Activated T-cell treated with anti-CD3 and anti-CD28 coated beads, Interleukin-2, amount 50 U/mL, for 24 hours (primary cell): ENCODE data around the gene STAM2.
"Not testable (repeated sequence)": the region's sequence is repeated elsewhere in the genome, so short reads cannot be mapped to it uniquely, and the experiment has no call there.

Experiments
- DNase-seq: peaks from one replicate; pipeline ENCODE4 v3.0.0-alpha.2; 2020
- H3K27ac Mint-ChIP-seq: 2 replicates; pipeline ENCODE4 v1.8.0; 2020; ENCODE audit warnings: mild to moderate bottlenecking, mixed read lengths
- H3K27me3 Mint-ChIP-seq: 2 replicates; pipeline ENCODE4 v1.8.0; 2020; ENCODE audit warnings: mixed read lengths
- H3K36me3 Mint-ChIP-seq: 2 replicates; pipeline ENCODE4 v1.8.0; 2020; ENCODE audit warnings: low read depth, mixed read lengths
- H3K4me1 Mint-ChIP-seq: 2 replicates; pipeline ENCODE4 v1.8.0; 2020; ENCODE audit warnings: low read depth, mixed read lengths
- H3K4me3 Mint-ChIP-seq: 2 replicates; pipeline ENCODE4 v1.8.0; 2020; ENCODE audit warnings: mild to moderate bottlenecking, moderate library complexity, mixed read lengths
- H3K9me3 Mint-ChIP-seq: 2 replicates; pipeline ENCODE4 v1.8.0; 2020; ENCODE audit warnings: mixed read lengths

STAM2 gene

GRCh38 chr2:152103271-152103670, 72.3 kb downstream of the STAM2 start:
- peaks cover 7% of the 10 kb centered on the region for H3K4me1 Mint-ChIP-seq
- H3K4me3 Mint-ChIP-seq = no peak overlapping the region
- H3K9me3 Mint-ChIP-seq = no peaks in the 10 kb centered on the region
- H3K27me3 Mint-ChIP-seq = peaks cover 38% of the 10 kb centered on the region
- no peak overlapping the region for H3K27ac Mint-ChIP-seq
- no peak for DNase-seq
- H3K36me3 Mint-ChIP-seq = no peaks in the 10 kb centered on the region

DNA sequence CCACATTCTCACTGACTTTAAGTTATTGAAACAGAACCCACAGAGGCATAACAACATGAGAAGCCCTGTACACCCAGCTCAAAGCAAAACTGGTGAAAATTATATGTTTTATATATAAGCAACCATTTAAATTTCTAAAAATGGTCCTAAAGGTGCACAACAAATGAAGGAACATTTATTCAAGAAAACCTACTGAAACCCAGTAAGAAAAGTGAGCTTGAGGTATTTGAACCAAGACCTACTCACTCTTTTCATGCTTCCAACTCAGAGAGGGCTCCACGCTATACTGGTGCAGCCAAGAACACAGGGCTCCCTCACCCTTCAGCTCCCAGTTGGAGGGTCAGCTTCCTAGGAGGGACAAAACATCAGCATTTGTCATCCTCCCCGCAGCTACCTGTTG, 74.6 kb downstream of the STAM2 start:
- Mint-ChIP-seq H3K27me3 (peaks cover 56% of the 10 kb centered on the region), H3K9me3 (no peaks in the 10 kb centered on the region), H3K4me1 (peaks cover 18% of the 10 kb centered on the region), H3K36me3 (no peaks in the 10 kb centered on the region), H3K27ac (no peak overlapping the region), H3K4me3 (no peak overlapping the region)
- no peak for DNase-seq

GRCh38 chr2:152099367-152100050, 76.1 kb downstream of the STAM2 start:
- no peaks in the 10 kb centered on the region for H3K9me3 Mint-ChIP-seq
- H3K27ac Mint-ChIP-seq = peak overlapping the region; percentile 57
- peak overlapping the region; percentile 78 for H3K4me3 Mint-ChIP-seq
- H3K4me1 Mint-ChIP-seq = peaks cover 18% of the 10 kb centered on the region
- peaks cover 67% of the 10 kb centered on the region for H3K27me3 Mint-ChIP-seq
- no peaks in the 10 kb centered on the region for H3K36me3 Mint-ChIP-seq
- peak; percentile 33 for DNase-seq

DNA sequence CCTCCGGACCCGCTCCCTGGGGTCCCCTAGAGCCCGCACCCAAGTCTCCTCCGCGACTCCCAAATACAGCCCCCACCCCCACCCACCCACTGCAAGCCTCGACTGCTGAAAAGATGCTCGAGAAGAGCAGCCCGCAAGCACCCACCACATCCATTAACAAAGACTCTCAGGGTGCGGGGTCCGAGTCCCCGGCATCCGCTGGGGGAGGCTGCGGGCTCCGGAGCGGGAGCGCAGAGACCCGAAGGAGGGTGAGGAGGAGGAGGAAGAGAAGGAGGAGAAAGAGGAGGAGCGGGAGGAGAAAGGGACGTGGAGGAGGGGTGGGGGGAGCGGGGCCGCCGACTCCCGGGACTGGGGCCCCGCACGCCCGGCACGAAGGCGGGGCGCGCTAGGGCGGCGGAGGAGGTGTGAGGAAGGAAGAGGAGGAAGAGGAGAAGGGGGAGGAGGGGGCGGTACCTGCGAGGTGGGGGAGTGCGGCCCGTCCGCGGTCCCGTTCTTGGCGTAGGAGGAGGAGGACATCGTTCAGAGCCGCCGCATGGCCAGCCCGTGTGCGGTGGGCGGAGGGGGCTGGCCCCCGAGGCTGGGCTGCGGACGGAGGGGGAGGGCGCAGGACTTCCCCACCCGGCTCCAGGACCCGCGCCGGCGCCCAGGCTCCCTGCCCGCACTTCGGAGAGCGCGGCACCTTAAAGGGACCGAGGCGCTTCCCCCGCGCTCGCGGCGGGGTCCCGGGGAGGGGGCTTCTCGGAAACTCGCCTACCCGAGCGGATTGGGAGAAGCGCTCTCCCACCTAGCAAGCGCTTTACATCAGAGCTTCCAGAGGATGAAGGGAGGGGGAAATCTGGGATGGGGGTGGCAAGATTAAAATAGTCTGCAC, 76.8 kb downstream of the STAM2 start, which contains the start of gene CACNB4:
TSS of gene CACNB4 (minus strand) at position 549 of the 871 bp plus-strand sequence.
- H3K4me3 Mint-ChIP-seq = peak within 1 kb of the TSS; percentile 78
- no peaks in the 10 kb centered on the region for H3K36me3 Mint-ChIP-seq
- no peaks in the 10 kb centered on the region for H3K9me3 Mint-ChIP-seq
- H3K27me3 Mint-ChIP-seq = peaks cover 66% of the 10 kb centered on the region
- H3K27ac Mint-ChIP-seq = peak within 1 kb of the TSS; percentile 57
- H3K4me1 Mint-ChIP-seq = peaks cover 18% of the 10 kb centered on the region
- peak; percentile 34 for DNase-seq

DNA sequence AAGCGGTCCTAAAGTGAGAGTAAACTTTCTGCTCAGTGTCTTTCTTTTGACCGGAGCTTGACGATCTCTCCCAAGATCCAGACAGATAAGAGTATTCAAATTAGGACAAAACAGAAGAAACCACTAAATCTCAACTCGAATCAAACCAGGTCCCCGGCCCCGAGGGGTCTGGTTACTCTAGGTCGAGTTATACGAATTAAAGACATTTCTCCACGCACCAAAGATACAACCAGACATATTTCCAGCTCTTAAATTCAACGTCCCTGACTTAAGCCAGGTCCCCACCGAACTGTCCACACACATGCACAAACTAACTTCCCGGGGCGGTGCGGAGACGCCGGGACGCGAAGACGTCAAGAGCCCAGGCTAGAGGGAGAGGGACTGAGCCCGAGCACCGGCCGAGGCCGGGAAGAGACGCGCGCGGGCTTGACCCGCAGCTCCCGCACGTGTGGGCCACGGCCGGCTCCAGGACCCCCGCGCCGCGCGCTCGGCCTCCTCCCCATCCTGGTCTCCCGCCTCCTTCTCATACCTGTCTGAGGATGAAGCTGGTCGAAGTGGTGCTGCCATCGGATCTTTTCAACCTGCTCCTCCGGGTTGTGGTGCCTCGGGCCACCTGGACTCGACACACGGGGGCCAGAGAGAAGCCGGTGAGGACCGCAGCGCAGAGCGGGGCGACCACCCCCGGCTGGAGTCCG, 77.6 kb downstream of the STAM2 start:
- Mint-ChIP-seq H3K9me3 (no peaks in the 10 kb centered on the region), H3K36me3 (no peaks in the 10 kb centered on the region), H3K27me3 (peaks cover 66% of the 10 kb centered on the region), H3K27ac (no peak overlapping the region), H3K4me1 (peaks cover 18% of the 10 kb centered on the region), H3K4me3 (peak overlapping the region; percentile 78)
- peak; percentile 39 for DNase-seq

GRCh38 chr2:152097290-152097800, 78.2 kb downstream of the STAM2 start:
- no peak overlapping the region for H3K27ac Mint-ChIP-seq
- H3K36me3 Mint-ChIP-seq = no peaks in the 10 kb centered on the region
- peaks cover 18% of the 10 kb centered on the region for H3K4me1 Mint-ChIP-seq
- H3K9me3 Mint-ChIP-seq = no peaks in the 10 kb centered on the region
- no peak for DNase-seq
- H3K27me3 Mint-ChIP-seq = peaks cover 62% of the 10 kb centered on the region
- peak overlapping the region; percentile 78 for H3K4me3 Mint-ChIP-seq

- Mint-ChIP-seq H3K4me1 (peaks cover 18% of the 10 kb centered on the region), H3K27me3 (peaks cover 44% of the 10 kb centered on the region), H3K4me3 (no peak overlapping the region), H3K36me3 (no peaks in the 10 kb centered on the region), H3K27ac (no peak overlapping the region), H3K9me3 (no peaks in the 10 kb centered on the region)
- no peak for DNase-seq
Measured at GRCh38 chr2:152095146-152095545, 80.4 kb downstream of the STAM2 start.

DNA sequence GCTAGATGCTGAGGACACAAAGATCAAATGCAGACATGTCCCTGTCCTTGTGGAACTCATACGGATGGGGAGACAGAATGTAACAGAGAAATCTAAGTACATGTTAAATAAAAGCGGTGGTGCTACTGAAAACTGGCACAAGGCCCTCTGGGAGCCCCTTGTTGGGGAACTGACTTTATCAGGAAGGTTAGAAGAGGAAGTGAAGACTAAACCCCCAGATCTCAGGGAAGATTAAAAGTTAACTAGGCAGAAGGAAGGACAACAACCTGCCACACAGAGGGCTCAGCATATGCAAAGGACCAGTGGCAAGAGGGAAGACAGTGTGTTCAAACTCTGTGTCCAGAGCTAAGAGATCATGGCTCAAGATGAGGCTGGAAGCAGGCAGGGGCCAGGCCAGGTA, 81.5 kb downstream of the STAM2 start:
- H3K27me3 Mint-ChIP-seq = peaks cover 36% of the 10 kb centered on the region
- no peak overlapping the region for H3K27ac Mint-ChIP-seq
- H3K36me3 Mint-ChIP-seq = no peaks in the 10 kb centered on the region
- H3K9me3 Mint-ChIP-seq = no peaks in the 10 kb centered on the region
- no peak for DNase-seq
- no peak overlapping the region for H3K4me3 Mint-ChIP-seq
- peaks cover 12% of the 10 kb centered on the region for H3K4me1 Mint-ChIP-seq

GRCh38 chr2:152093464-152093863, 82.1 kb downstream of the STAM2 start:
- H3K36me3 Mint-ChIP-seq = no peaks in the 10 kb centered on the region

DNA sequence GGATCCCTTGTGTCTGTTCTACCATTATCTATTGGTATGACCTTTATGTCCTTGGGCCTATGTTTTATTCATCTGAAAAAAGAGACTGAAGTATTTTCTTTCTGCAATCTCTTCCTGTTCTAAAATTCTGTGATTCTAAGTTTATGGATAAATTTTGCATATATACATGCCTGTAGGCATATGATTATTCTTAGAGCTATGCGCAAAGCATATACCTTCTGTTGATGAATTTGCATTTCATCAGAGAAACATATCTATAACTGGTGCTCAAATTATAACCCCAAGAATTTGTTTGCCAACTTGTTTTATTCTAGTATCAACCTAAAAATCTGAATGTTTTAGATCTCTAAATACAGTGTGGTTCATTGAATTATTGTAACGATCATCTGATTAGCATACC, 83.5 kb downstream of the STAM2 start:
- H3K4me3 Mint-ChIP-seq = no peak overlapping the region
- H3K27ac Mint-ChIP-seq = no peak overlapping the region
- peaks cover under 1% of the 10 kb centered on the region for H3K4me1 Mint-ChIP-seq
- no peaks in the 10 kb centered on the region for H3K36me3 Mint-ChIP-seq
- H3K9me3 Mint-ChIP-seq = no peaks in the 10 kb centered on the region
- peaks cover 27% of the 10 kb centered on the region for H3K27me3 Mint-ChIP-seq
- DNase-seq = no peak

More at GRCh38 chr2:152093464-152093863, 82.1 kb downstream of the STAM2 start:
- DNase-seq = no peak
- H3K4me3 Mint-ChIP-seq = no peak overlapping the region
- peaks cover 38% of the 10 kb centered on the region for H3K27me3 Mint-ChIP-seq
- H3K27ac Mint-ChIP-seq = no peak overlapping the region
- peaks cover 11% of the 10 kb centered on the region for H3K4me1 Mint-ChIP-seq
- H3K9me3 Mint-ChIP-seq = no peaks in the 10 kb centered on the region

GRCh38 chr2:152090726-152091125, 84.8 kb downstream of the STAM2 start:
- H3K36me3 Mint-ChIP-seq, H3K4me1 Mint-ChIP-seq, H3K27ac Mint-ChIP-seq, DNase-seq, H3K4me3 Mint-ChIP-seq, H3K9me3 Mint-ChIP-seq: not testable (repeated sequence)
- peaks cover 19% of the 10 kb centered on the region for H3K27me3 Mint-ChIP-seq

- H3K27me3 Mint-ChIP-seq = peaks cover 7% of the 10 kb centered on the region
- H3K4me3 Mint-ChIP-seq = no peak overlapping the region
- DNase-seq = no peak
- no peaks in the 10 kb centered on the region for H3K36me3 Mint-ChIP-seq
- no peaks in the 10 kb centered on the region for H3K4me1 Mint-ChIP-seq
- no peak overlapping the region for H3K27ac Mint-ChIP-seq
- H3K9me3 Mint-ChIP-seq = no peaks in the 10 kb centered on the region
Measured at GRCh38 chr2:152089238-152089637, 86.3 kb downstream of the STAM2 start.

DNA sequence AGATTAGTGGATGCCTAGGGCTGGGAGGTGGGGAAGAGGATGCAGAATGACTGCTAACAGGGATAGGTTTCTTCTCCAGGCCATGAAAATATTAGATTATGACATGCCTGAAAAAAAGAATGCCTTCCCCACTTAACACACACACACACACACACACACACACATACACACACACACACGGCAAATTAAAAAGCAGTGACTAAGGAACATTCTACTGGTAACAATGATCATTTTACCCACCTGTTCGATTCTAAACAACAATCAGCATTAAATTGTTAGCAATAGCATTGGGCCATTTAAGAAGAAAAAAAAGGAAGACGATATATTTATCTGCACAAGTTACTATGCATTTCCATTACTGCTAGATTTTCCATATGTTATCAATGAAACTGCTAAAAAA, 87.6 kb downstream of the STAM2 start:
- Mint-ChIP-seq H3K4me1 (no peaks in the 10 kb centered on the region), H3K9me3 (no peaks in the 10 kb centered on the region), H3K27ac (no peak overlapping the region), H3K4me3 (no peak overlapping the region), H3K36me3 (no peaks in the 10 kb centered on the region), H3K27me3 (peaks cover 7% of the 10 kb centered on the region)
- no peak for DNase-seq

DNA sequence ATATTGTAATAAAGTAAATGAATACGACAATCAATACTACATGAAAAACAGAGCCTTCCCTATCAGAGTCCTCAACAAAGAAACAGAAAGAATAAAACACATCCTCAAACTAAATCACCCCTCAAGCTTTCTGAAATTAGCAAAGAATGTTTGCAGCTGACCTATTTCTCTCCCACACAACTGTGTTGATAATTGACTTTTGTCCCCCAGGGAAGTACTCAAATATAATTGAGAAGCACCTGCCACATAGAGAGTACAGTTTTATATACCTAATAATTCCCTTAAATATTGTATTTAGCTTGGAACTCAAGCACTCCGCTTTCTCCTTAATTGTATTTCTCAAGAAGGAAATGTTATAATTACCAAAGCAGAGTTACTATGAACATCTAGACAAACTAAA, 89.3 kb downstream of the STAM2 start:
- peaks cover 7% of the 10 kb centered on the region for H3K27me3 Mint-ChIP-seq

More for the DNA sequence above, 89.3 kb downstream of the STAM2 start:
- H3K27ac Mint-ChIP-seq = no peak overlapping the region
- no peaks in the 10 kb centered on the region for H3K36me3 Mint-ChIP-seq
- no peak for DNase-seq
- no peak overlapping the region for H3K4me3 Mint-ChIP-seq
- H3K4me1 Mint-ChIP-seq = no peaks in the 10 kb centered on the region
- no peaks in the 10 kb centered on the region for H3K9me3 Mint-ChIP-seq
